Transverse colon (tissue), 4 donors: ENCODE results near the gene NOX4. TPM values are rescaled to one million over a fixed set of nuclear protein-coding genes. Genes with fewer than 3 reads are reported as not detected.
"Not testable (repeated sequence)": the region's sequence is repeated elsewhere in the genome, so short reads cannot be mapped to it uniquely, and the experiment has no call there.

ENCODE experiments used
- DNase-seq: peaks from one replicate; pipeline ENCODE4 v3.0.0-alpha.2; 2019
- H3K27ac ChIP-seq, 4 donors: fragments of 200-600 bp; sonication (generic); 2 replicates each; pipeline ENCODE4 v1.5.1; 2016 to 2018; ENCODE audit warnings: inconsistent platforms in 4 of 4
- H3K27me3 ChIP-seq: fragments of 200-600 bp; sonication (generic); 2 replicates; pipeline ENCODE4 v1.5.1; 2017; ENCODE audit warnings: inconsistent platforms
- H3K36me3 ChIP-seq, 4 donors: fragments of 200-600 bp; sonication (generic); 2 replicates each; pipeline ENCODE4 v1.5.1; 2017 to 2019; ENCODE audit warnings: inconsistent platforms in 4 of 4
- H3K4me1 ChIP-seq, 4 donors: fragments of 200-600 bp; sonication (generic); 2 replicates each; pipeline ENCODE4 v1.5.1; 2017 to 2020; ENCODE audit warnings: inconsistent platforms in 4 of 4
- H3K4me3 ChIP-seq, 4 donors: fragments of 200-600 bp; sonication (generic); 1 replicate in 1 of 4; 2 replicates in 3 of 4; pipeline versions ENCODE4 v1.5.1 to v1.6.1; 2017 to 2019; ENCODE audit warnings: inconsistent platforms in 4 of 4
- H3K9me3 ChIP-seq, 2 donors: fragments of 200-600 bp; sonication (generic); 2 replicates each; pipeline ENCODE4 v1.5.1; 2017 to 2019; ENCODE audit warnings: inconsistent platforms in 2 of 2
- EP300 ChIP-seq: sonication (generic); formaldehyde crosslinking; IDR thresholded peaks from one replicate; pipeline ENCODE4 v1.6.1; 2017; ENCODE audit warnings: antibody characterized with exemption, low read depth
- POLR2A ChIP-seq: fragments of 450-650 bp; IDR thresholded peaks from one replicate; pipeline ENCODE4 v1.6.1; 2016; ENCODE audit warnings: antibody characterized with exemption, mild to moderate bottlenecking, moderate library complexity
- POLR2AphosphoS5 ChIP-seq, 3 donors: sonication (generic); formaldehyde crosslinking; IDR thresholded peaks; one replicate each; pipeline ENCODE4 v1.6.1; 2016; ENCODE audit warnings: antibody characterized with exemption in 3 of 3
- WGBS, 2 donors: methylation state at CpG; one replicate each; pipeline ENCODE4 v1.1.5; 2018; ENCODE audit warnings: low coverage in 1 of 2; 5-methylcytosine and 5-hydroxymethylcytosine counted together
- in situ Hi-C, 4 donors: fragments of 200-750 bp; cut with MboI; loops; one replicate each; pipeline versions ENCODE4 v1.15.0 to v1.15.1; 2017; ENCODE audit warnings: low sequenced_read_pairs in 3 of 4, low pct_ligation_motif_present in 1 of 4, low pct_unique_long_range_greater_than_20kb in 1 of 4
- intact Hi-C: fragments of 100-400 bp; cut with DNase I; formaldehyde crosslinking; loops from one replicate; pipeline ENCODE4 v1.15.1; 2023; ENCODE audit warnings: low total_unique reads
- total RNA-seq, 4 donors: library from RNA; depleted of rRNA; stranded (reverse); fragments of >200 nt; gene quantifications; one replicate each; pipeline ENCODE4 v1.1.0, GENCODE V29; 2016
- TF ChIP-seq, protein P1 (sequence below), 5 experiments: fragments of 200-600 bp in 3 of 5; fragments of 450-650 bp in 2 of 5; sonication (generic) in 3 of 5; IDR thresholded peaks; 1 replicate in 2 of 5; 2 replicates in 3 of 5; pipeline ENCODE4 v1.5.1; 2016 to 2017; ENCODE audit warnings: antibody characterized with exemption in 5 of 5, inconsistent platforms in 3 of 5, mild to moderate bottlenecking in 2 of 5, moderate library complexity in 1 of 5

Gene NOX4
- total RNA-seq, 4 donors from 2014 or later = 2.6 to 3.0 (median 2.9) TPM; not detected in 1

DNA sequence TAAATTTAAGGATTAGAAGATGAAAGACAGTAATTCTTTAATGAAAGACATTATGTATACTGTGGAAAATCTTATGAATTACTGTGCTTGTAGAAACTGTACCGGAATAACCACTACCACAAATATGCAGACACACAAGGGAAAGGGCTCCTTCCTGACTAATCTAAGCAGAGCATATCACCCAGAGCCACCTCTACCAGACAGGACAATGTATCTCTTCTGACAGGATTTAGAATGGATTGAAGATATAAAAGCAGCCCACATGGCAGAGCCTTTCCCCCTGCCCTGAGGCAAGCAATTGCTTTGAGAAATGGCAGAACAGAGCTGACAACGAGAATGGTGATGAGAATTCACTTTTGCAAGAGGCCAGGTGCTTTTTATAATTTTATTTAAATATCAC, 144.1 kb downstream of the NOX4 start:
- WGBS, 2 donors = 80 to 81% methylated on average over 1 to 2 of the region's 2 CpGs
- no peak overlapping the region for H3K4me3 ChIP-seq
- H3K4me1 ChIP-seq = no peaks in the 10 kb centered on the region
- no peaks in the 10 kb centered on the region for H3K9me3 ChIP-seq
- H3K36me3 ChIP-seq = no peaks in the 10 kb centered on the region
- H3K27ac ChIP-seq = no peak overlapping the region
- no peaks in the 10 kb centered on the region for H3K27me3 ChIP-seq
- intact Hi-C loops (loop anchor here (2.0 kb wide), 1 partner anchor 60 kb away; no protein-coding TSS in a partner anchor), in situ Hi-C loops (no loop called here)
- TF ChIP-seq EP300 (no peak), POLR2AphosphoS5 (IDR thresholded peaks at IDR 0.05) (no peak), POLR2A (no peak)
- TF ChIP-seq, protein P1, sequence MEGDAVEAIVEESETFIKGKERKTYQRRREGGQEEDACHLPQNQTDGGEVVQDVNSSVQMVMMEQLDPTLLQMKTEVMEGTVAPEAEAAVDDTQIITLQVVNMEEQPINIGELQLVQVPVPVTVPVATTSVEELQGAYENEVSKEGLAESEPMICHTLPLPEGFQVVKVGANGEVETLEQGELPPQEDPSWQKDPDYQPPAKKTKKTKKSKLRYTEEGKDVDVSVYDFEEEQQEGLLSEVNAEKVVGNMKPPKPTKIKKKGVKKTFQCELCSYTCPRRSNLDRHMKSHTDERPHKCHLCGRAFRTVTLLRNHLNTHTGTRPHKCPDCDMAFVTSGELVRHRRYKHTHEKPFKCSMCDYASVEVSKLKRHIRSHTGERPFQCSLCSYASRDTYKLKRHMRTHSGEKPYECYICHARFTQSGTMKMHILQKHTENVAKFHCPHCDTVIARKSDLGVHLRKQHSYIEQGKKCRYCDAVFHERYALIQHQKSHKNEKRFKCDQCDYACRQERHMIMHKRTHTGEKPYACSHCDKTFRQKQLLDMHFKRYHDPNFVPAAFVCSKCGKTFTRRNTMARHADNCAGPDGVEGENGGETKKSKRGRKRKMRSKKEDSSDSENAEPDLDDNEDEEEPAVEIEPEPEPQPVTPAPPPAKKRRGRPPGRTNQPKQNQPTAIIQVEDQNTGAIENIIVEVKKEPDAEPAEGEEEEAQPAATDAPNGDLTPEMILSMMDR (IDR thresholded peaks at IDR 0.05) = no peak
- no peak for DNase-seq

DNA sequence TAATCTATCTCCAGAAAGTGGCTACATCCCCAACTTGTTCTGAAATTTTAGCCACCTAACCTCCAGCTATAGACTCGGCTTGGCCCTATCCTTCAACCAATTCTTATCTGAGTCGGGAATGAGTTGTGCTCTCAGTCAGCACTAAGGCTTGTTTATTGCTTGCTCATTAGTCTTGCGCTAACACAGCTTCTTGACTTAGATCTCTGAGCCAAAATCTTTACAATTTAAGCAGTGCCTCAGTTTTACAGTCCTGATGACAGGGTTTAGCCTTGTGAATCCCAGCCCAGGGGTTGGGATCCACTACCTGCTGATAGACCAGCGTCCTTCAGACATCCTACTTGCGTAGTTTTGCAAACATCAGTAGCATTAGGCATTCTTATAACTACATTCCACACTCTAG, 144.6 kb downstream of the NOX4 start:
- no peaks in the 10 kb centered on the region for H3K27me3 ChIP-seq
- in situ Hi-C loops (no loop called here), intact Hi-C loops (loop anchor here (2.0 kb wide), 1 partner anchor 60 kb away; no protein-coding TSS in a partner anchor)
- H3K27ac ChIP-seq = no peak overlapping the region
- 66 to 70% methylated on average over 5 of the region's 5 CpGs for WGBS, 2 donors
- no peaks in the 10 kb centered on the region for H3K36me3 ChIP-seq
- no peak for TF ChIP-seq POLR2AphosphoS5 (IDR thresholded peaks at IDR 0.05)
- TF ChIP-seq, protein P1 (IDR thresholded peaks at IDR 0.05) = no peak
- no peaks in the 10 kb centered on the region for H3K9me3 ChIP-seq
- H3K4me1 ChIP-seq = no peaks in the 10 kb centered on the region
- DNase-seq = no peak
- no peak overlapping the region for H3K4me3 ChIP-seq

DNA sequence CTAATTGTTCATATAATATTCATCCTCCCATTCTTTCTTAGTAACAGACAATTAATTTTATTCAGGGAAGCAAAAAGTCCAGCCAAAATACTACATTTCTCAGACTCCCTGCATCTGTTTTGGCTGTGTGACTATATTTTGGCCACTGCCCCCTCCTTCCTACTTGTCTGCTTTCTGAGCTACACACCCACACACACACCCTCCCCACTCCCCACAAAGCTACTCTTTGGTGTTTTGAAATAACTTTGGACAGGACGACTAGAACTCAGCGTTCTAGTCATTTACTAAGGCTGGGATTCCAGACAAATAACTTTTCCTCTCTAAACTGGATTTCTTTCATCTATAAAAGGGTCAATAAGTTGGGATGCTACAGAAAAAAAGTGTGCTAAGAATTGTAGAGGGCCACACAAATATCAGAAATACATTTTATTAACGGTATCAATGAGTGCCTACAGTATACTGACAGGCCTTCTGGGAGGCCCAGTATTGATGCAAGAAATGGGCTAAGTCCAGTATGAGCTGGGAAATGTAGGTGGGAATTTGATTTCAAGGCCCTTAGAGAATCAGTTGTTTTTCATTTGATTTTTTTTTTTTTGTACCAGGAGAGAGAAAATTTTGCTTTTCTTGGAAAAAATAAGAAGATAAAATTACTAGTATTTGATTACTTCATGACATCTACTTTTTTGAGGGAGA, 148.1 kb downstream of the NOX4 start:
- H3K27ac ChIP-seq, H3K36me3 ChIP-seq, H3K27me3 ChIP-seq, DNase-seq, intact Hi-C loops, H3K9me3 ChIP-seq, H3K4me1 ChIP-seq, in situ Hi-C loops, H3K4me3 ChIP-seq: not testable (repeated sequence)
- 45 to 77% methylated on average over 3 of the region's 3 CpGs for WGBS, 2 donors

DNA sequence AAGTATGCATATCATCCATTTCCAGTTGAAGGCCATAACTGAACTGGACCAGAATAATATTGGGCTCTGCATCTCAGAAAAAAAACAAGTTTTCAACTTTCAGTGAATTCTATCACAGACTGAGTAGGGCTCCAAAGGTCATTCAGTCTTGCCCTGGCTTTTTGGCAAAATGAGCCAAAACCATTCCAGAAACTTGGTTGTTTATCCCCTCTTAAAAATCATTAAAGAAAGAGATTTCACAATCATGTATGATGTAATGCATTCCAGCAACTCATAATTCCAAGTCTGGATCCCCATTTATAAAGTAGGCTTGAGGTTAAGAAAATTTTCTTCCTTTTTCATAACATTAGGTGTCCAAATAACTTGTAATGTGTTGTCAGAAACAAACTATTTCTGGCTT, 150.7 kb downstream of the NOX4 start:
- H3K27ac ChIP-seq, DNase-seq, in situ Hi-C loops, H3K36me3 ChIP-seq, H3K4me1 ChIP-seq, H3K4me3 ChIP-seq, H3K27me3 ChIP-seq, intact Hi-C loops, H3K9me3 ChIP-seq: not testable (repeated sequence)
- peak in 1 of 3 donors; percentile 10 for TF ChIP-seq POLR2AphosphoS5 (IDR thresholded peaks at IDR 0.05)

DNA sequence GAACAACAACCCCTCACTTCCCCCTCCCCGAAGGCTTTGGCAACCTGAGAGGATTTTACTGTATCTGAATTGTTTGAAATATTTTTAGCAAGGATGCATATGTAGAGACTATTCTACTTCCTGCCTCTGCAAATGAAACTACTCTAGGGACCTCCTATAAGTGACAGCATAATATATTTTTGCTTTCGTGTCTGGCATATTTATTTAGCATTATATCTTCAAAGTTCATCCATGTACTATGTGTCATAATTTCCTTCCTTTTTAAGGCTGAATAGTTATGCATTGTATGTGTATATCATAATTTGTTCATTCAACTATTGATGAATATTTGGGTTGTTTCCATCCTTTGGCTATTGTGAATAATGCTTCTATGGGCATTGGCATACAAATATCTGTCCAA, 153.1 kb downstream of the NOX4 start:
- H3K36me3 ChIP-seq, intact Hi-C loops, in situ Hi-C loops, H3K9me3 ChIP-seq, H3K4me1 ChIP-seq, H3K27me3 ChIP-seq, H3K4me3 ChIP-seq, H3K27ac ChIP-seq, DNase-seq: not testable (repeated sequence)
- 35 to 49% methylated on average over 2 of the region's 2 CpGs for WGBS, 2 donors

DNA sequence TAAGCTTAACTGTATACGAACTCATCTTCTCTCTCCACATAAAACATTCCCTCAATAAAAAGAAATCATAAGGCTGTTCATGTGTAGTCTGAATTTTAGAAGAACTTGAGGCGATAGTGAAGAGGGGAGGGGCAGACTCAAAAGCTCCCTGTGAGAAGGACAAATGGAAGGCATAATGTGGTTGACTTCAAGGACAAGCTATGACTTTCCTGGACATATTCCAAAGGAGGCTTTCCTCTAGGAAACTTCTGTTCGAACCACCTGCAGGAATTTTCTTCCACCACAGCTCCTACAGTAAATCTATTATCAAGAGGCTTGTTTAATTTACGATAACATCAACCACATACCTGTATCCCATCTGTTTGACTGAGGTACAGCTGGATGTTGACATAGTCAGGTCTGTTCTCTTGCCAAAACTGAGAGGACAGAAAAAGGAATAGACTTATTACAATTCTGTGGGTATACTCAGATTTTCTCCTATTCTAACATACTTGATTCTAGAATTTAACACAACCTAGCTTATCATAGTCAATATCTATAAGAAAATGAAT, 154.0 kb downstream of the NOX4 start:
- H3K4me1 ChIP-seq, H3K4me3 ChIP-seq, H3K27ac ChIP-seq, H3K27me3 ChIP-seq, H3K36me3 ChIP-seq, H3K9me3 ChIP-seq, in situ Hi-C loops, intact Hi-C loops, DNase-seq: not testable (repeated sequence)
- WGBS, 2 donors = 46% methylated on average over 4 of the region's 4 CpGs
